GM11168 (cell line): ENCODE data around the gene FANCF.

Experiments
- in situ Hi-C: fragments of 300-500 bp; cut with MboI; formaldehyde crosslinking; loops from one replicate; pipeline ENCODE4 v1.12.0; 2022; ENCODE audit warnings: low sequenced_read_pairs; ENCODE audit not compliant: unreplicated experiment

FANCF gene

GRCh38 chr11:22626573-22627239, 1.1 kb upstream of the FANCF start:
- in situ Hi-C loops, result no loop called here

DNA sequence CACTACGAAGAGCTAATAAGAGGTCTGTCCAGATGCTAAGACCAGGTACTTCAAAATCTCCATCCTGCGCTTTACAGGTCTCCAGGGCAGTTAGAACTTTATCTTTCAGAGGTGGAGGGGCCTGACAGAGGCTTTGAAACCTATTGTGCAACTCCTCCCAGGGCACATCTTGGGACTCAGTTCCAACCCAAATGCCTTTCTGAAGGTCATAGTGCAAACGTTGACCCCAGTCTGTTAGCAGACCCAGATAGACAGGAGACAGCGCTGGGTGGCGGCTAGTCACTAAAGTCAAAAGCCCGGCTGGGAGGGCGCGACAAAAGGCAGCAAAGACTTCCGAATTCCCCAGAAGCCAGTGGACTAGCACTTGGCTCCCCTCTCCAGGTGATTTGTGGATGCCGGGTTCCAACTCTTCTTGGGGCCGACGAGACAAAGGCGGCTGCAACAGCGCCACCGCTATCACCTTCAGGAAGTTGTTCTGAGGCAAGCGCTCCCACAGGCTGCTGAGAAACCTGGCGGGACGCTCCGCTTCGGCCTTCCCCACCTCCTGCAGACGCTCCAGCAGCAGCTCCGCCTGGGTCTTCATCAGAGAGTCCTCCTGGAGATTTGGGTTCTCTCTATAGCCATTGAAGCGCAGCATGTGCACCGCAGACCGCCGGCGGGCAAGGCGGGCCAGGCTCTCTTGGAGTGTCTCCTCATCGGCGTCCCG, 728 bp downstream of the FANCF start:
- in situ Hi-C loops, result no loop called here

DNA sequence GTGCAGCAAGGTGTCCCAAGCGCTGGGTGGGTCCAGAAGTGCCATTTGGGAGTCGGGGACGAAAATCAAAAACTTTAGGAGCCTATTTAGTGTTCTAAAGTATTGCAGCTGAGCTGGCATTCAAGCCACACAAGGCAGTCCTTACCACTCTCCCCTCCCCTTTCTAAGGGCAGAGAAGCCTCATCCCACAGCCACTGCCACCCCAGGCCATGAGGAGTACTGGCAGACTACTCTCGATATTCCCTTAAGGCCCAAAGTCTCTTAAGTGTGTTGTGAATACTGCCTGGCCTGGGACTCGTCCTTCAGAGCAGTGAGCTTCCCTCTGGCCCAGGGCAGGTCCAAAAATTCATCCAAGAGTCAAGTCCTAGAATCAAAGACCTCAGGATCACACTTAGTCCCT, 7.8 kb downstream of the FANCF start:
- in situ Hi-C loops, result no loop called here

GRCh38 chr11:22603933-22604332, 21.7 kb downstream of the FANCF start:
- in situ Hi-C loops, result no loop called here

GRCh38 chr11:22602504-22602903, 23.1 kb downstream of the FANCF start:
- in situ Hi-C loops, result no loop called here

GRCh38 chr11:22599458-22599857, 26.2 kb downstream of the FANCF start:
- in situ Hi-C loops, result no loop called here

GRCh38 chr11:22597062-22597461, 28.6 kb downstream of the FANCF start:
- in situ Hi-C loops, result no loop called here

DNA sequence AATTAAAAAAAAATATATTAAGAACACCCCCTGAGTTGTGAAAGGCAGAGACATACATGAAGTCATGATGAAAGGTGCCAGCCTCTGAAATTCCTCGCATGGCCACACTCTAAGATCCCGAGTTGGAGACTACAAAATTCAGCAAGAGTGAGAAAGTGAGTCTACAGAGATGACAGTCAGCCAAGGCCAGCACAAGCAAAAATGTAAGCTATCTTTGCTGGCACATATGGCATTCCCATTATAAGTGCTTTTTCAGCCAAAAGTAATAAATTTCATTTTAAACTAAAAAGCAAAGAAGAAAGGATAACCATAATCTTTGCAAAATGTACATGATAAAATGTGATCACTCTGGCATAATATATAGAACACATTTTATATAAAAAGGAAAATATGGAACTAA, 40.6 kb downstream of the FANCF start:
- in situ Hi-C loops, result no loop called here

DNA sequence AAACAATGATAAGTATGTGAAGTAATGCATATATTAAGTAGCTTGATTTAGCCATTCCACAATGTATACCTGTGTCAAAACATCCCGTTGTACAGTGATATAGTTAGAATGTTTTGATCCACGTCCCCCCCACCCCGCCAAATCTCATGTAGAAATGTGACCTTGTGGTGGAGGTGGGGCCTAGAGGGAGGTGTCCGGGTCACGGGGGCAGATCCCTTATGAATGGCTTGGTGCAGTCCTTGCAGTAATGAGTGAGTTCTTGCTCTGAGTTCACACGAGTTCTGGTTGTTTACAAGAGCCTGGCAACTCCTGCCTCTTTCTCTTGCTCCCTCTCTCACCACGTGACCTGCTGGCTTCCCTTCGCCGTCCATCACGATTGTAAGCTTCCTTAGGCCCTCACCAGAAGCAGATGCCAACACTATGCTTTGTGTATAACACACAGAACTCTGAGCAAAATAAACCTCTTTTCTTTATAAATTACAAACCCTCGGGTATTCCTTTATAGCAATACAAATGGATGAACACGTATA, 41.6 kb downstream of the FANCF start:
- in situ Hi-C loops, result no loop called here

- in situ Hi-C loops, result no loop called here
Measured at GRCh38 chr11:22582151-22582410, 43.5 kb downstream of the FANCF start.

DNA sequence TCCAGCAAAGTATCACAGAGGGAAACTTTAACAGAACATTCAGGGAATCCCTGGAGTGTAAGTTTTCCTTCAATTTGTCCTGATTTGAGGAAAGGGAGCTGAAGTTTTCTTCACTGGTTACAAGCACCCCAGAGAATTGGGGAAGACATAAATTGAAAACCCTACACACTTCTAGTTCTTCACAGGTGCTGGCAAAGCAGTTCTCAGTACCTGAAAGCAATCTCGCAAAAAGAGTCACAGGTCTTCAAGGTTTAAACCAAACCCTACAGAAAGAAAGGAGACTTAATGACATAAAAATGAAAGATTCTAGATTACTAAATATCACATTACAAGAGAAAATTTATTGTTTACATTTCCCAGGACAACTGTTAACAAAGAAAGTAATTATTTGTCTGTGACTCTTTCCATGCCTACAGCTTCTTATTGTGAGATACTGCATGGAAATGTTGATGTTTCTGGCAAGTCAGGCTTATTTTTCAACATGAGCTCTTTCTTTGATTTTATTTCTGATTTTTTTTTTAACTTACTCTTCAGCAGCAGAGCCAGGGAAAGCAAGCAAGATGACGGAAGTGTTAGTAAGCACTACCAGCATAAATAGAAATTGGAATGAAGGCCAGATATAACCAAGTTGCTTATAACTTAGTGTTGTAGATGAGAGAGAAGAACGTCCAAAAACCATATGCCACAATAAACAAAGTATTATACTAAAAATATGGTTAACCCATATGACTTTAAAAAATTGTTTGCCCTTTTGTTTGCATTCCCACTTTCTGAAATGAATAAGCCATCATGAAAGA, 44.1 kb downstream of the FANCF start:
- in situ Hi-C loops, result no loop called here

DNA sequence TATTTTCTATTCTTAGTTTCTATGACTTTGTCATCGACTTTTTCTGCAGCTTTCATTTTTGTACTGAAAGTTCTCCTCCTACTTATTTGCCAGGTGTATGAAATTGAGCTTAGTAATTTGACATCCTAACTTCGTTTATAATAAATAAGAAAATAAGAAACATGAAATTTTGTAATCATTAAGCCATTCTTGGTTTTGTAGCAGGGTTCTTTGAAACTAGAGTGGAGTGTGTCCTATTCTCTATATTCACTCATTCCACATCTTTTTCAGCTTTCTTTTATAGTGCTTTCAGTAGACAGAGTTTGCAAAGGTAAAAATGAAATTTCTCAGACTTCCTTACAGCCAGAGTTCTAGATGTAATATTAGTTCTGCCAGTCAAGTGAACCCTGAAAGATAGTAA, 47.8 kb downstream of the FANCF start:
- in situ Hi-C loops, result no loop called here
